ENCODE data around the gene COPS8.
A peak's percentile ranks its signal among the peaks of the same experiment; 100 is the strongest.

The COPS8 gene

DNA sequence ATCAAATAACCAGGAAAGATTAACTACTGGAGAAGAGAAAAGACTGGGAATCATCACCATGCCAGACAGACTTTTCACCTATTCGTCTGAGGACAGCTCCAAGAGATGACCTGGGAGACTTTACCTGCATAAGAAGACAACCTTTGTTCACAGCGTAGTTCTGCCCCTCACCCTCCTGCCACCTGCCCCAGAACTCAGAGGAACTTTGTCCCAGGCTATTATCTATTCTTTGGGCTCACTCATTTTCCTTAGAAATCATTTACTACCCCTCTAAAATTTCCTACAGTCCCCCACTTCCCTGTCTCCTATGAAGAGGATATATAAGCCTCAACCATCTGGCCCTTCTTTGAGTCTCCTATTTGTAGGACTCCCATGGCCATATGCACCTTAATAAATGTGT is 19.3 kb upstream of the COPS8 start:
- no peak for DNase-seq

DNA sequence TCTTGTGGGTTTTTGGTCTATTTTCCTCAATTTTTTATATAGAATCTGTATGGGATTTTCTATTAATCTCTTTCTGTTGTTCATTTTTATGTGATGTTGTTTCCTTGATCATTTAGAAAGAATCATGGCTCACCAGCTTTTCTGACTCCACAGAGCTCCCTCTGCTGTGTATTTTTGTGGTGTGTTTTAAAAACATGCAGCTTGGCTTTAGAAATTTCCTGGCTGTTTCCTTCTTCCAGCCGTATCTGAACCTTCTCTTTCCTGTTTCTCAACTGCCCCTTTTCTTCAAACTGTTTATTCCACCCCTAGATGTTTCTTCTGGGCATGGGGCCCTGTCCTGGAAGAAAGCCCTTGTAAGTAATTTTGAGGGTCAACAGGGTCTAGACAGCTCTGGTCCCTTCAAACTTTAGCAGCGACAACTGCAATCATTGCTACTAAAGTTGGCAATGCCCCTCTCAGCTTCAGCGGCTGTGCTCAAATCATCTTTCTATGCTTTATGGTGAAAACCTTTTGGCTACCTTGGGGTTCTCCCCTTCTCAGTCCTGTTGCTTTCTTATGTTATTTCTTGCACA is 17.6 kb upstream of the COPS8 start:
- no peak for DNase-seq

DNA sequence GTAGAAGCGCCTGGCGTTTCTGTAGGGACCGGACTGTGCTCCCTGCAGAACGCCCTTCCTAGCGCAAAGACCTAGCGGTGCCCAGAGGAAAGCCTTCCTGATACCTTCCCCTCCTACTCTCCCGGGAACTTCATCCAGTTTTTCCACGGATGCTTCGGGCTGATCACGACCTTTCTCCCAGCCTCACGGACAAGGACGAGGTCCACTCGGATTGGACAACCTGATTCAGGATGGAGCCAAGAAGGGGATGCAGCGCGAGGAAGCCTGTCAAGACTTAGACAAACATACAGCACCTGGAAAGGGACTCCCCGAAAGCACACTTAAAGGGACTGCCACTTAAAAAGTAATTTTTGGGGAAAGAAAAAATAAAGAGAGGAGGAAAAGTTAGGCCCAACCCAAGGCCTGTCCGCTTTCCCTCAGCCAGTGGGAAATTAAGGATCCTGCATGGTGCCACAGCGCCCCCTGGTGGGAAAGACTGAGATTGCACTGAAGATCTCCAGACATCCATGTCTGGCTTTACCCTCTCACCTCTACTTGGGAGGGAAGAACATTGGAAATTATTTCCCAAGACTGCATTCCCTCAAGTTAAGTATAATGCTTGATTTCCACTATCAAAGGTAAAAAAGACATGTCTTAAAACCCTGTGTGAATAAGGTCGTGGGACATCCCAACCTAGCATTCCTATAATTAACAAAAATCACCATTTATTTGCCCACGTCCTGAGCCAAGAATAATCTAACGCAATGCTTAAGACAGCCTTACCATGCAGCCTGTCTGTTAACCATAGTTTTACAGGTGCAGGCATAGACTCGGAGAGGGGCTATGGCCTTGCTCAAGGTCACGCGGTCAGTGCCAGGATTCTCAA is 13.4 kb upstream of the COPS8 start:
- DNase-seq, result peak; percentile 26

DNA sequence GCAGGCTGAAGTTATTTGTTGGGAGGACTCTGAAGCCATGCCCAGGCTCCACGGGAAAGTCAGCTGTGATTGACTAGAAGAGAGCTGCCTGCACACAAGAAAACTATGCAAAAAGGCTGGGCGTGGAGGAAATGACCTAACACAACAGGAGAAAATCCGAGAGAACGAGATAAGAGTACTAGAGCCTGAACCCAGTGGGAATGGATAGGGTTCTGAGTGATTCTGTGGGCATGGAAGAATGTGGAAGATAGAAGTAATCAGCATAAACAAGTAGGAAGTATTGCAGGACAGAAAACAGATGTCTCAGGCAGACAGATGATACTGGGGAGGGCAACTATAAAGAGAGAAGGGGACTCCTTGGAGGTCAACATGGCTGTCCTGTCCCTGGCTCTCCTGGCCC is 12.1 kb upstream of the COPS8 start:
- DNase-seq, result no peak

DNA sequence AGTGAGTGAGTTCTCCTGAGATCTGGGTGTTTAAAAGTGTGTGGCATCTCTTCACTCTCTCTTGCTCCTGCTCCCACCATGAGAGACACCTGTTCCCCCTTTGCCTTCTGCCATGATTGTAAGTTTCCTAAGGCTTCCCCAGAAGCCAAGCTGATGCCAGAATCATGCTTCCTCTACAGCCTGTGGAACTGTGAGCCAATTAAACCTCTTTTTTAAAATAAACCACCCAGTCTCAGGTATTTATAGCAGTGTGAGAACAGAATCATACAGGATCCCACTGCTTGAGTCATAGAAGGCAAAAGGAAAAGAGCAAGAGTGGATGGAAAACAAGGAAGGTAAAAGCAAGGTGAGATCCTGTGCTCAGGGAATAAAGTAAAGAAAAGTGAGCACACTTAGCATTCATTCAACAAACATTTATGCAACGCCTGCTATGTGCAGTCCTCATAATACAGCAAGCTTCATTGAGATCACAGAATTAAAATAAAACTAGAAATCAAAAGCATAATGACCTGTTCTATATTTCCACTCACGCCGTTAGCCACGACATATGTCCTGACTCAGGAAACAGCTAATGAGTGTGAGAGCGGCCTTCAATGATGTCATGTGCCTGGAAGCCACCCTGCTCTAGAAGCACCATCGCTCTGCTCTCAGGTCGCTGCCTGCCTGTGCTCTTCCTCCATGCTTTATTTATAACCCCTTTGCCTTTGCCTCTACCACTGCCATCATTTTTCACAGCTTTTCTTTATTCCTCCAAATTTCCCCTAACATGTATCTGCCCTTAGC is 11.3 kb upstream of the COPS8 start:
- DNase-seq, result no peak

DNA sequence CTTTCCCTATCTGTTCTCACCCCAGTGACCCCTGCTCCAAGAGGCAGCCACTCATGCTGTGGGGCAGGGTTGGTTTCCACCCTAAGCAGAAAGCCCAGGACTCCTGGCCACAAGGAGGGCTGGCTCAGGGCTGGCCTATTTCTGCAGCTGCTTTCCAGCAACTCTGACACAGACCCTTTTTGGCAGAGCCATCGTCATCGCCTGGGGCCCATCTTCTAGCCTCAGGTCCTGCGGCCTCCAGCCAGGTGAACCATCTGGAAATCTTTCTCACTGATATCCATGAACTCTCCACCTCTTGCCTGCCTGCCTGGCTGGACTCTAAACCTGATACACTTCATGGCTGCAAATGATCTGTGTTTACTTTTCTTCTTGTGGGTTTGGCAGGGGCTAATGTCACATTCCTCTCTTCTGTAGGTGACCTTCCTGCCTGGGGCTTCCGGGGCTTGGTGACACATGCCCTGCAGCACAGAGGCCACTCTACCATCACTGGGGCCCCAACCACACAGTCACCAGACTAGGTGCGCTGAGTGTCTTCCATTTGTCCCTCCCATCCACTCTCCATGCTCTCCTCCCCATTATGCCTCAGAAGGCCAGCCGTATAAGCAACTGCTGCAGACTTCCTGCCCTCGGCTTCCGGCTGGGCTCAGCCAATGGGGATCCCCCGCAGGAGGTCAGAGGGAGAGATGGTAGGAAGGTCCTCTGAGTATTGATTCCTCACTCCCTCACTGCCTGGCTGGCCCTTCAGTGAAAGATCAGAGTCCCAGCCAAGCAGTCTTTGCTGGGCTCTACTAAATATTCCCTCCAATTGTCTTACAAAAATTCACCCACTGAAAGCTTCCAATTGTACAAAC is 9.7 kb upstream of the COPS8 start:
- DNase-seq, result peak; percentile 51

DNA sequence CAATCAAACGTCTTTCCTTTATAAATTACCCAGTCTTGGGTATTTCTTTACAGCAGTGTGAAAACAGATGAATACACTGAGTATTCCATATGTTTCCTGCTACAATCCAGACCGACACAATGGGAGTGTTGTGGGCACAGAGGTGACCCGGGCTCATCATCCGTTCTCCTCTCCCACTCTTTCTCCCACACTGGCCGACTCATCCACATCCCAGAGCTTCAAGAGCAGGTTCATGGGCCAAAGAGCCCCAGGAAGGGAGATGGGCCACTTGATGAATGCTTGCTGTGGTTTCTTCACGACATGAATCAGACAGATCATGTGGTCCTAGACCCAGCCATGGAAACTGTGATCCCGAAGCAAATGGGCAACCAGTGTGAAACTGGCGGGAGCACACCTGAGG is 4.1 kb upstream of the COPS8 start:
- no peak for DNase-seq

DNA sequence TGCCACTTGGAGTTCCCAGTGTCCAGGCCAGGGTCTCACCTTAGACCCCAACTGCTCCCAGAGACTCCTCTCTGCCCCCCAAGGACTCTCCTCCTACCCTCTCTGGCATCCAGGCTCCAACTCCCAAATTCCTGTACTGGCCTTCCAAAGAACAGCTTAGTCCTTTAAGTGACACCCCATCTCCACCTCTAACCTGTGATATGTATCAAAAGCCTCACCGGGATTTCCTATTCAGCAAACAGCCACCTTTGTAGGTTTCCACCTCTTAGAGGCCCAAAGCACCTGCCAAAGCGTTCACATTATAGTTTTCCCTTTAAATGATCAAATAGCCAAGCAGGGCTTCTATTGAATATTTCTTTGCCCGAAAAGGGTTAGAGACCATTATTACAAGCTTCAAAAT is 2.7 kb upstream of the COPS8 start:
- DNase-seq, result no peak

DNA sequence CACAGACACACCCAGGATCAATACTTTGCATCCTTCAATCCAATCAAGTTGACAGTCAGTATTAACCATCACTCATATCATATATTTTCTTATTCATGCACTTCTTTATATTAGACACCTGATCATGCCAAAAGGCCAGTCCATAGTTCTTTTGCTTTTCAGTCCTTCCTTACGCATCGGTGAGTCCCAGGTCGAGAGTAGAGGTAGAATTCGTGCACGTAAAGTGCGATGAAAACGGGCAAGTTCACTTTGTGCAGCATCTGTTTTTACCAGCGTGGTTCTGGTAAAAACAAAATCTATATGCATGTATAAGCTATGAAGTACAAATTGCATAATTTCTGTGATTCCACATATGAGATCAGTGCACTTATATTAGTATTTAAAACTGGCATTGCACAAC is 1.2 kb upstream of the COPS8 start:
- DNase-seq, result no peak

DNA sequence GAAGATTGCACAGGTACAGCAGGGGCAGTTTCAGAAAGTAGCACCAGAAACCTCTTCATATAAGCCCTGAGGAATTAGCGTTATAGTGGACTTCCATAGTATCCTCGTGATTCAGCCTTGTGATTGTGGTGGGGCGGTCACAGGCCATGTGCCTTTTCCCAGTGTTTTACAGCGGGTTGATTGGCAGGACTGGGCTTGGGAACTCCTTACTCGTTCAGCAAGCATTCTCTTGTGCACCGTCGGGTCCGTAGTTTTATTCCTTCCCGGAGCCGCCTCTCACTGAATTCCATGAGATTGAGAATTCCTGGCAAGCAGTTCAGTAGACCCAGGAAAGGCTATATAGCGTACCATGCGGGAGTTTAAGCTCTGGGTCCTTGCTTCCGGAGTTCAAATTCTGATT is 5.2 kb downstream of the COPS8 start:
- no peak for DNase-seq

DNA sequence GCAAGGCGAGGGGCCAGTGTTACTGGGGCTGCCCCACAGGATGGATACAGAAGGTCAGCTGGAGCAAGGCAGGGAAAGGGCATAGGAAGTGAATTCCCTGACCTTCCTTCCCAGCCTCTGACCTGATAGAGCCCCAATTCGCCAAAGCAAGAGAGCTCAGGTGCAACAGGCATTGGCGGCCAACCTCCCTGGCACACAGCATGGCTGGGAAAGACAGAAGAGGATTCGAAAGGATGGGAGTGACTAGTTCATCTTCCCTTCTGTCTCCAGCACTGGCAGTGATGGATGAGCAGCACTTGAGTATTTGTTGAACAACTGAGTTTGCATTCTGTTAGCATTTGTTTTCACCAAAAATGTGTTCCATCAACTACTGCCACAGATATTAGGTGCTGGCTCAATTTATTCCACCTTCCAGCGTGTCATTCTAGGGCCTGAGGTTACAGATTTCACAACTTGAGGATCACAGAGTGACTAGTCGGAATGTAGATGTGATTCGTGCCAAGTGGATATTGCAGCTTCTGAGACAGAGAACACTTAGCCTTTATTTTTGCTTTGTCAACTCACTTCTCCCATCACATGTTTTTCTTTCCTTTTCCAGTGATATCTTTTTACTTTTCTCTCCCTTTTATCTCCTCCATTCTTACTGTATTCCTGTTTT is 6.2 kb downstream of the COPS8 start:
- DNase-seq, result no peak

DNA sequence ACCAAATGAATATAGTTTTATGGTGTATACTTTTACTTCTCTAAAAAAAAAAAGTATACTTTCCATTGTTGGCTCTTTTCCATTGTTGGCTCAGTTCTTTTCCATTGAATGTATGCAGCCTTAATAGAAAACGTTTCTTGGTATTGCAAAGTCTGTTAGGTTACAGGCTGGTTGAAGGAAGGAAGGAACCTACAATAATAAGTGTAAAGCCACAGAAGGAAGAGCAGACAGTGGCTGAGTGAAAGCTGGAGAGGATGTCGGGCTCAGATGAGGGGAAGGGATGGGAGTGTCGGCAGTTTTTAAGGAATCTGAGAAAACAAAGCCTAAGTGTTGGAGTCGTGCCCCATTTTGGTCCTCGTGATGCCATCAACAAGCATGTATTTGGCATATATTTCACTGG is 6.8 kb downstream of the COPS8 start:
- DNase-seq, result no peak

DNA sequence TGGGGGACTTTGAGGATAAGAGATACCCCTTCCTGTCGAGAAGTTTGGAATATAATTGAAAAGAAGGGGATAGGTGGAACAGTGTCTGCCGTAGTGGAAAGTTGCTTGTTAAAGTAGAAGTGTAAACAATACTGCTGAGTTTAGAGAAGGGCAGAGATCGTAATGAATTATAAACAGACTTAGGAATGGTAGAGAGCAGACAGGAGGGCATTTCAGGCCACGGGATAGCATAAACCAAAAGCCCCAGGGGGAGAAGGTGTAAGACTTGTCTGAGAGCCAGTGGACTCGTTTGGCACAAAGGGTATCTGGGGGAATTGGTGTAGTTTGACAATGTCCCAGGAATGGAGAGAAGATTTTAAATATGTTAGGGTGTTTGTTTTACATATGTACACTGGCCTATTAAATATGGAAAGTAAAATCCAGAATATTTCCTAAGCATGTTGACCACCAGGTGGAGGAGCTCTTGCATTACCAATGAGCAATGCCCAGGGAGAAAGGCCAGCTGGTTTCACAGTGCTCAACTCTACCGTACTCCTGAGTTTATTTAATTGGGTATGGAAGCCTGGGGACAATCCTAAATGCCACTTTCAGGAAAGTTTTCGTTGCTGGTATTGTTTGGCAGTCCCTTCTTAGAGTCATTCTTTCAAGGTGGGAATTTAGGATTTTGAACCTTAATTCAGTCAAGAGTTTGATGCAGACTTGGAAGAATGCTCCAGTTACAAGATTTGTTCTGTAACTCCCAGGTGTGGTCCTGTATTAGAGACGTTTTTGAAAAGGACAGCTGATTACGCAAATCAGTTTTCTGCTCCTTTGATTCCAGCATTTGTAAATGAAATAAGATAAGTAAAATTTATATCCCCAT is 7.5 kb downstream of the COPS8 start:
- DNase-seq, result peak; percentile 24

DNA sequence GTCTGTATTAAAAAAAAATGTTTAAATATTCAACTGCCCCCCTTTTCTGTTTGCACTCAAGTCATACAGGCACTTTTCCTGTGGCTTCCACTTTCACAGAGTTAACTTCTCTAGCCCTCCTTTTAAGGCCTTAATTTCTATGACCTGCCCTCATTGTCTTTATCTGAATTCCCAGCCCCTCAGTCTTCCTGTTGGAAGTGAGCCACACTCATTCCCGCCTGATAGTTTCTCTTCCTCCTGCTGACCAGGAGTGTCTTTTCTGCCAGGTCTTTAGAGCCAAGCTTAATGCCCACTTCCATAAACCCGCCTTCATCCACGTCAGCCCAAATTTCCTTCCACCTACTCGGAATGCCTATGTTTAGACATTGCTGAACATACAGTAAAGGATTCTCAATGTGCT is 10.5 kb downstream of the COPS8 start:
- no peak for DNase-seq

DNA sequence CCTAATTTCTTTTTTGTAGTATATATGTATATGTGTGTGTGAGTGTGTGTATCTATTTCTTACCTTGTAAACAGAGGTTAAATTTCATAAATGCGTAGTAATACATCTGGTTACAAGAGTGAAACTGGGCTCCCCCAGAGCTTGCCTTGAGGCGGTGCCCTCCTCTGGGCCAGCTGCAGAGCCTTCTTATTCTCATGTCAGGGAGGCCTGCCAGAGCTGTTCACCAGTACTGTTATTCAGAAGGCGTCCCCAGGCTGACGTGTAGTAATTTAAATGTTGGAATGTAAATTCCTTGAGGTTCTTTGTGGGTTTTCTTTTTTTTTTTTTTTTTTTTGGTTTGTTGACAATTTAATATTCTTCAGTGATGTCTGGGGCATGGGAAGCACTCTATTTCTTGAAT is 11.2 kb downstream of the COPS8 start:
- no peak for DNase-seq

DNA sequence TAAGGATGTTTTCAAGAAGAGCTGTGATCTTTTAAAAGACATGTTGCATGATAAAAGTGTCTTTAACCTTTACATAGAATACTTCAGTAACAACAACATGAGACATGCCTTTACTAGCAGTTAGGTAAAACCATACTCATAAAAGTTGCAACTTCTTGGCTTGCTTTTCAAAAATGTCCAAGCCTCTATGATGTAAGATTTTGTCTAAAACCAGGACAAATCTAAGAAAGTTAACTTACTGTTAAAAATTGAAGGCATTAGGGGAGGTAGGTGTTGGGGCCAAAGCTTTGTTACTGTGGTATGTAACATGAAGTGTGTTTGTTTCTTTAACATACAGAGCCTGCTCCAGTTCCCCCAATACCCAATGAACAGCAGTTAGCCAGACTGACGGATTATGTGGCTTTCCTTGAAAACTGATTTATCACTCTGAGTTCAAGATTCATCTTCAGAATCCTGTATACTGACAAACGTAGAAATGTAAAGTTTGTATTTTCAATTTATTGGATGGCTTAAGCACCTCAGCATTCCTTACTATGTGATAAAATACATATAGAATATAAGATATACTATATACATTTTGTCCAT is 11.7 kb downstream of the COPS8 start:
- no peak for DNase-seq

DNA sequence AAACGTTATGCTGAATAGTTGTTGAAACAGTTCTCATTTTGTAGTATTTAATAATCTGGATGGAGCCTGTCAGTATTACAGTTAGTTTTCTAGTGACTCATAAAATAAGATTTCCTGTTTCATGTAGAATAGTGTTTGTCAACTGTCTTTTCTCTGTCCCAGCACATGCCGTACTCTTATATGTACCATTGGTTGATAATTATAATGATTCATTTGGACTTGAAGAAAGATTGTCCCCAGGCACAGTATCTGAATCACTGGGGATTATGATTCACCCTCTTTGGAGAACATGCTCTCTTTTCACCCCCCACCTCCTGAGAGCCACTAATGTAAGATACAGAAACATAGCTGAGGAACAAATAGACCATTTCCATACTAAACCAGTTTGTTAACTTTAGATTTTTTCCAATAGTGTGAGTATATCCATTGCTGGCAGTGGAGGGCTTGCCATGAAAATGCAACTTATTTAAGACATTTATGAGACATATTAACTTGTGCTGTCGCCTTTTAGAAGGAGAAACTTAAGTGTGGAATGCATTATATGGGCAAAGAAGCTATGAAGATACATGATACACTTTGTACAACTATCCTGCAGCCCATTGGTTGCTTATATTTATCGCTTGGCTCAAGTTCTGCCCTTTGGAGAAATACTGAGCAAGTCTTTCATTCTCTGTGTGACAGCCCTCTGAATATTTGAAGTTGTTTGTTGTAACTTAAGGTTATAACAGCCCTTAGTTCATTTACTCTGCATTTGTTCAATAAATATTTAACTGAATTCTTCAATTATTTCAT is 12.4 kb downstream of the COPS8 start:
- no peak for DNase-seq

DNA sequence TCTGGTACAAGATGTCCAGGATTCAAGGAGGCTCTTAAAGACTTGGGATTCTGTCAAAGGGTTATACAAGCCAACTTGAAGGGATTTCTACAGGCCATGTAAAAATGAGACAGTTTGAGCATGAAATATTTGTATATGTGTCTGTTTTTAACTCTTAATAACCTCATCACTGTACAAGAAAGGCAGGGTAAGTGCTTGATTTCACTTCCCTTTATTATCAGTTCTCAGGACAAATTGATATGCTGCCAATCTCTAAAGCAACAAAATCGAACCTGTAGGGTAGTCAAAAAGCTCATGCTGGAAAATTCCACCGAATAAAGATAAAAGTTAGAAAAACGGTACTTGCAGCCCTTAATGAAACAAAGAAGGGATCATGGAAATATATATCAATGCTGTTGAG is 14.1 kb downstream of the COPS8 start:
- no peak for DNase-seq

DNA sequence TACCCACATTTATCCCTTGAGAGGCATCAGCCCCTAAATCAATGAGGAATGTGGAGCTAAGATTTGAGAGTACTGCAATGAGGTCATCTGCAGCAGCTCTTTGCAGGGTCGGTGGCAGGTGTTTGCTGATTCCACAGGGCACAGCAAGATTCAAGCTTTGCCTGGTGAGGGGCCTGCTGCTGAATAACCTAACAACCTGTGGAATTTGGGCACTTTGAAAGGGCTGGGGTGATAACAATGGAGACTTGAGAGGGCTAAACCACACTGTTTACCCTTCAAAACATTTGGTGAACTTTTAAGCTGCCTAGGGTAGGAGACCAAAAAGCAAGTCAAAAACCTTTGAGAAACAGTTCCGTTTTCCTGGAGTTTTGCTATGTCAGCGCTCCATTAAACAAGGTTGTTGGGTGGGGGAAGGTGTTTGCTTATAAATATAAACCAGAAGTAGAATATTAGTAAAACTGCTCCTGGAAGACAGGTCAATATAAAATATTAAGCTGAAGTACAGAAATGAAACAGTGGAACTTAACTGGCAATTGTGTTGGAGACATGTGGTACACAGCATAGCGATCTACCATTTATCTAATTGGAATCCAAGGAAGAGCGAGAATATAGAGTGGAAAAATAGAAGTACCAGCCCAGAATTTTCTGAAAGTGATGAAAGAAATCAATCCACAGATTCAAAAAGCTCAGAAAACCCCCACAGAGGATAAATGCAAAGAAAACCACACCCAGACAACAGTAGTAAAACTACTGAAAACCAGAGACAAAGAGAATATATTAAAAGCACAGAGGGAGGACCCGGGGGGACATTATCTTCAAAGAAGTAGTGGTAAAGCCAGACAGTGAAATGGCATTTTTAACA is 15.7 kb downstream of the COPS8 start:
- DNase-seq, result no peak

Measured in NCI-H510A treated with DMSO at 0.1 percent for 48 hours (cell line).